OCI-LY3 (cell line): ENCODE measurements around the gene UBXN10.

ENCODE experiments used
- H2AFZ ChIP-seq: fragments of 200-600, 300-600 bp; shearing (Covaris generic); 2 replicates; pipeline ENCODE4 v1.6.0; 2014; ENCODE audit warnings: antibody characterized with exemption, low read depth, low read length
- H3K27ac ChIP-seq: fragments of 200-600, 300-600 bp; sonication (generic); 2 replicates; pipeline ENCODE4 v1.5.1; 2014; ENCODE audit warnings: mild to moderate bottlenecking, low read length, moderate library complexity, mixed read lengths
- H3K27me3 ChIP-seq: fragments of 200-600, 300-600 bp; sonication (generic); 2 replicates; pipeline ENCODE4 v1.6.1; 2014; ENCODE audit warnings: low read depth, low read length, mixed read lengths
- H3K36me3 ChIP-seq: fragments of 200-600, 300-600 bp; sonication (generic); replicated peaks from 2 replicates; pipeline ENCODE3; 2014; ENCODE audit warnings: low read depth, low read length, mixed read lengths
- H3K4me1 ChIP-seq: fragments of 300-600, 200-600 bp; sonication (generic); 2 replicates; pipeline ENCODE4 v1.6.1; 2014; ENCODE audit warnings: low read length, mixed read lengths
- H3K4me2 ChIP-seq: fragments of 200-600, 300-600 bp; sonication (generic); 2 replicates; pipeline ENCODE4 v1.6.1; 2014; ENCODE audit warnings: low read length, mixed read lengths
- H3K4me3 ChIP-seq: fragments of 300-600, 200-600 bp; sonication (generic); 2 replicates; pipeline ENCODE4 v1.5.1; 2014; ENCODE audit warnings: antibody characterized with exemption, mild to moderate bottlenecking, low read length, moderate library complexity
- H3K79me2 ChIP-seq: fragments of 300-600, 200-600 bp; shearing (Covaris generic); 2 replicates; pipeline ENCODE4 v1.6.1; 2014; ENCODE audit warnings: mild to moderate bottlenecking, low read length, mixed read lengths
- H3K9ac ChIP-seq: fragments of 300-600, 200-600 bp; shearing (Covaris generic); 2 replicates; pipeline ENCODE4 v1.6.0; 2014; ENCODE audit warnings: mild to moderate bottlenecking, low read length, moderate library complexity
- H3K9me3 ChIP-seq: fragments of 200-600, 300-600 bp; shearing (Covaris generic); 2 replicates; pipeline ENCODE4 v1.6.1; 2014; ENCODE audit warnings: low read length, mixed read lengths; ENCODE audit not compliant: insufficient read depth
- H4K20me1 ChIP-seq: fragments of 200-600, 300-600 bp; sonication (generic); 2 replicates; pipeline ENCODE4 v1.6.1; 2016; ENCODE audit warnings: low read length, mixed read lengths; ENCODE audit not compliant: insufficient read depth
- EZH2phosphoT487 ChIP-seq: fragments of 200-600 bp; shearing (Covaris generic); IDR thresholded peaks from 2 replicates; pipeline ENCODE4 v1.6.1; 2018; ENCODE audit warnings: antibody characterized with exemption, mixed run types, low read depth
- TF ChIP-seq, protein P1 (sequence below): fragments of 200-600, 300-600 bp; sonication (generic); IDR thresholded peaks from 2 replicates; pipeline ENCODE4 v1.5.1; 2014; ENCODE audit warnings: antibody characterized with exemption, low read length, low read depth

UBXN10 gene

DNA sequence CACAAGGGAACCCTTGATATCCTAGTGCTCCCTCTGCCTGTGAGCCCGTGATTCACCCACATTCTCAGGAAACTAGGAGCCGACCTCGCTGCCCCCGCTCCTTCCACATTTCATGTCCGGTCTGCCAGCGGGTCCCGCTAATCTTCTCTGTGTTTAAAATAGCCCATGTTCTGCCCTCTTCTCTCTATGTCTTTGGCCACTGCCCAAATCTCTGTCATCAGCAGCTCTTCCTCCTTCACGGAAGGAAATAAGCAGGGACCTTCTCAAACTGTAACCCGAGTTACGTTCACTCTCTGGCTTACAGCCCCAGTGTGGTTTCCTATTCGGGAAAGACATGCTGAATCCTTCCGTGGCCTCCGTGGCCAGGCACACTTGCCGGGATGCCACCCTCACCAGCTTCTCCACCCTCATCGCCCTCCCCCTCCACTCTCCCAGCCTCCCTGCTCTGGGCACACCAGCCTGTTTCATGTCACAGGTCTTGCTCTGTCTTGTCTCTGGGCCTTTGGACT, 21.1 kb upstream of the UBXN10 start:
- no peaks in the 10 kb centered on the region for H3K36me3 ChIP-seq
- H3K9ac ChIP-seq = no peak overlapping the region
- no peak overlapping the region for H3K4me2 ChIP-seq
- no peaks in the 10 kb centered on the region for H3K27me3 ChIP-seq
- H4K20me1 ChIP-seq = no peaks in the 10 kb centered on the region
- no peak overlapping the region for H3K4me3 ChIP-seq
- H3K4me1 ChIP-seq = no peaks in the 10 kb centered on the region
- H3K9me3 ChIP-seq = no peaks in the 10 kb centered on the region
- TF ChIP-seq EZH2phosphoT487 = no peak
- TF ChIP-seq, protein P1, sequence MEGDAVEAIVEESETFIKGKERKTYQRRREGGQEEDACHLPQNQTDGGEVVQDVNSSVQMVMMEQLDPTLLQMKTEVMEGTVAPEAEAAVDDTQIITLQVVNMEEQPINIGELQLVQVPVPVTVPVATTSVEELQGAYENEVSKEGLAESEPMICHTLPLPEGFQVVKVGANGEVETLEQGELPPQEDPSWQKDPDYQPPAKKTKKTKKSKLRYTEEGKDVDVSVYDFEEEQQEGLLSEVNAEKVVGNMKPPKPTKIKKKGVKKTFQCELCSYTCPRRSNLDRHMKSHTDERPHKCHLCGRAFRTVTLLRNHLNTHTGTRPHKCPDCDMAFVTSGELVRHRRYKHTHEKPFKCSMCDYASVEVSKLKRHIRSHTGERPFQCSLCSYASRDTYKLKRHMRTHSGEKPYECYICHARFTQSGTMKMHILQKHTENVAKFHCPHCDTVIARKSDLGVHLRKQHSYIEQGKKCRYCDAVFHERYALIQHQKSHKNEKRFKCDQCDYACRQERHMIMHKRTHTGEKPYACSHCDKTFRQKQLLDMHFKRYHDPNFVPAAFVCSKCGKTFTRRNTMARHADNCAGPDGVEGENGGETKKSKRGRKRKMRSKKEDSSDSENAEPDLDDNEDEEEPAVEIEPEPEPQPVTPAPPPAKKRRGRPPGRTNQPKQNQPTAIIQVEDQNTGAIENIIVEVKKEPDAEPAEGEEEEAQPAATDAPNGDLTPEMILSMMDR = no peak
- H2AFZ ChIP-seq = no peak overlapping the region
- no peak overlapping the region for H3K27ac ChIP-seq
- H3K79me2 ChIP-seq = no peaks in the 10 kb centered on the region

DNA sequence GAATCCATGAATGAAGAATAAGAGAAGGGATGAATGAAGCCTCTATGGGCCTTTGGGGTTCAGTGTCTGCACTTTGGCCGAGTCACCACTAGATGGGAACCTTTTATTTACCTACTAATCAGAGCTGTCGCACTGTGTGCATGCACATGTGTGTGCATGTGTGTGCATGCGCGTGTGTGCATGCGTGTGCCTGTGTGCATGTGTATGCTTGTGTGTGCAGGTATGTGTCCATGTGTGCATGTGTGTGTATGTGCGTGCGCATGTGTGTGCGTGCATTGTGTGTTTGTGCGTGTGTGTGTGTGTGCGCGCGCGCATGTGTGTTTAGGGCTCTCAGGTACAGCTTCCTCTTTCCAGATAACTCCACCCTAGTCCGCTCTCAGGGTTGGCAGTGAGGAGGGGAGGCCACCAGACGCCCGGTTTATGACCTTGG, 20.4 kb upstream of the UBXN10 start:
- TF ChIP-seq, protein P1 = peak; percentile 50
- TF ChIP-seq EZH2phosphoT487 = no peak
- Histone ChIP-seq H3K4me1 (no peaks in the 10 kb centered on the region), H3K9ac (no peak overlapping the region), H3K27me3 (no peaks in the 10 kb centered on the region), H3K4me3 (no peak overlapping the region), H3K27ac (no peak overlapping the region), H4K20me1 (no peaks in the 10 kb centered on the region), H3K4me2 (no peak overlapping the region), H3K79me2 (no peaks in the 10 kb centered on the region), H2AFZ (no peak overlapping the region), H3K9me3 (no peaks in the 10 kb centered on the region), H3K36me3 (no peaks in the 10 kb centered on the region)

DNA sequence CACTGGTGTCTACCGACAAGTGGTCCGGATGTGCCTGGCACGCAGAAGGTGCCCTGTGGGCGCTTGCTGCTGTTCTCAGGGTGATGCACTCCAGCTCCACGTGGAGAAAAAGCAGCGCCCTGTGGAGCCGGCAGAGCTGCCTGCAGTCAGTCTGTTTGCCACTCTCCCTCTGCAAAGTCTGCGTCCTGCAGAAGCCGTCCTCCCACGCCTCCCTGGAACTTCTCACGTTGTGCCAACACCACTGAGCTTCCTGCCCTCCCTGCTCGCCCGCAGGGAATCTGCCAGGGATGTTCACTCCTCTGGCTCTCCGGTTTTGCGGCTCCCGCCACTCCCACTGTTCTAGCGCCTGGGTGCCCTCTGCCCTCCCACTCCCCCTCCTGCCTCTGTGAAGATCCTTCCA, 19.8 kb upstream of the UBXN10 start:
- no peak for TF ChIP-seq EZH2phosphoT487
- TF ChIP-seq, protein P1 = no peak
- H3K27me3 ChIP-seq = no peaks in the 10 kb centered on the region
- H3K27ac ChIP-seq = no peak overlapping the region
- H3K4me2 ChIP-seq = no peak overlapping the region
- no peak overlapping the region for H3K4me3 ChIP-seq
- no peaks in the 10 kb centered on the region for H3K9me3 ChIP-seq
- no peak overlapping the region for H2AFZ ChIP-seq
- no peak overlapping the region for H3K9ac ChIP-seq
- H4K20me1 ChIP-seq = no peaks in the 10 kb centered on the region
- H3K36me3 ChIP-seq = no peaks in the 10 kb centered on the region
- peaks cover 2% of the 10 kb centered on the region for H3K4me1 ChIP-seq
- no peaks in the 10 kb centered on the region for H3K79me2 ChIP-seq

DNA sequence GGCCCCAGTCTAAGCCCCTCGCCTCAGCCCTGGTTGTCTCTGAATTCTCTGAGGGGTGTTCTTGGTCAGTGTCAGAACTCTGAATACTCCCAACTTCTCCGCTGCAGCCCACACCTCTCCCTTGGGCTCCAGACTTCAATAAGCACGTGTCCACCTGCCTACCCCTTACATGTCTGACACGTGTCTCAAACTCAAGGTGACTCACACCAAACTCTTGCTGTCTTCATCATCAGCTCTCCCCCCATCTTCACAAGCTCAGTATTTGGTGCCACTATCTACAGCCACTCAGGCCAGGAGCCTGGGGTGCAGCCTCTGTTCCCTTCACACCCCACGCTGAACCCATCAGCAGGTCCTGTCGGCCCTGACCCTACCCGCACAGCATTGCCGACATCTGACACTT, 18.8 kb upstream of the UBXN10 start:
- Histone ChIP-seq H3K27me3 (no peaks in the 10 kb centered on the region), H3K9me3 (no peaks in the 10 kb centered on the region), H2AFZ (no peak overlapping the region), H3K79me2 (no peaks in the 10 kb centered on the region), H3K9ac (no peak overlapping the region), H3K27ac (no peak overlapping the region), H3K36me3 (no peaks in the 10 kb centered on the region), H4K20me1 (no peaks in the 10 kb centered on the region), H3K4me3 (no peak overlapping the region), H3K4me2 (no peak overlapping the region), H3K4me1 (peaks cover 11% of the 10 kb centered on the region)
- TF ChIP-seq, protein P1 = no peak
- TF ChIP-seq EZH2phosphoT487 = no peak
